Measurements from ENCODE around the gene TULP4. TPM values are rescaled to one million over a fixed set of nuclear protein-coding genes. Genes with fewer than 3 reads are reported as not detected.
"Not testable (repeated sequence)": the region's sequence is repeated elsewhere in the genome, so short reads cannot be mapped to it uniquely, and the experiment has no call there.

TULP4 gene
- total RNA-seq, 1 donor from 2014 or later = 21.9 TPM

DNA sequence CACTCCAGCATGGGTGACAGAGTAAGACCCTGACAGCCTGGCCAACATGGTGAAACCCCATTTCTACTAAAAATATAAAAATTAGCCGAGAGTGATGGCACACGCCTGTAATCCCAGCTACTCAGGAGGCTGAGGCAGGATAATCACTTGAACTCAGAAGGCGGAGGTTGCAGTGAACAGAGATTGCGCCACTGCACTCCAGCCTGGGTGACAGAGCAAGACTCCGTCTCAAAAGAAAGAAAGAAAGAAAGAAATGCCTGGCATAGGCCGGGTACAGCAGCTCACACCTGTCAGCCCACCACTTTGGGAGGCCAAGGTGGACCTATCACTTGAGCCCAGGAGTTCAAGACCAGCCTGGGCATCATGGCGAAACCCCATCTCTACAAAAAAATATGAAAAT is 208.7 kb downstream of the TULP4 start:
- H3K9me3 Mint-ChIP-seq; intact Hi-C loops (cut with micrococcal nuclease); H3K4me3 Mint-ChIP-seq; DNase-seq (ENCODE audit: low spot score); H3K27ac Mint-ChIP-seq; H3K36me3 Mint-ChIP-seq (ENCODE audit: low read depth): not testable (repeated sequence)
- H3K4me1 Mint-ChIP-seq (ENCODE audit: low read depth) = peaks cover 18% of the 10 kb centered on the region
- peaks cover 27% of the 10 kb centered on the region for H3K27me3 Mint-ChIP-seq (ENCODE audit: insufficient read depth)

DNA sequence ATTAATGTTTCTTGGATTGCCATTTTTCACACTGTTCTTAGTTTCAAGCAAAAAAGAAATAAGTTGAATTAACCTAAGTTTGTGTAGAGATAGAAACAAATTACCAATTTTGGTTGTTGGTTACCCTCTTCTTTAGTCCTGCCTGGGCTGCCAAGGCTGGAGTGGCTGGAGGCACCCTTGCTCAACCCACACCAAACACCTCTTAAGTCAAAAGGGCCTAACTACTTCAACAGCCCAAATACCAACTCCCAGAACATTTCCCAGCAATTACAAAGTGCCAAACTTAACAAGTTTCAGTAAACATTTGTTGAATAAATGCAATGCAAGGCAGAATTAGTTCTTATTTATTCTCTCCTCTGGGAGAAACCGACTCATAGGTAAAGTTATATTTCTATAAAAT is 209.5 kb downstream of the TULP4 start:
- intact Hi-C loops (cut with micrococcal nuclease) = no loop called here
- Mint-ChIP-seq H3K27ac (no peak overlapping the region), H3K4me1 (ENCODE audit: low read depth) (peaks cover 18% of the 10 kb centered on the region), H3K36me3 (ENCODE audit: low read depth) (no peaks in the 10 kb centered on the region), H3K4me3 (no peak overlapping the region), H3K9me3 (no peaks in the 10 kb centered on the region), H3K27me3 (ENCODE audit: insufficient read depth) (peaks cover 32% of the 10 kb centered on the region)
- no peak for DNase-seq (ENCODE audit: low spot score)

DNA sequence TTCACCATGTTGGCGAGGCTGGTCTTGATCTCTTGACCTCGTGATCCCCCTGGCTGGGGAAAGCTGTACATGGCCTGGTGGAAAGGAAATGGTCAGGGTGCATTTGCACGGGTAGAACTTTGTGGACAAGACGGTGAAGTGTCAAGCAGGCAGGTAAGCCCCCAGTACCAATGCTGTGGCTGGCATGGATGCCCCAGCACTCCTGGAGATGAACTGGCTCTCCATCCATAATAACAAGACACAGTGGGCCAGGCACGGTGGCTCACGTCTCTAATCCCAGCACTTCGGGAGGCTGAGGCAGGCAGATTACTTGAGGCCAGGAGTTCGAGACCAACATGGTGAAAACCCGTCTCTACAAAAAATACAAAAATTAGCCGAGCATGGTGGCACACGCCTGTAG is 210.4 kb downstream of the TULP4 start:
- Mint-ChIP-seq H3K4me1 (ENCODE audit: low read depth) (peaks cover 16% of the 10 kb centered on the region), H3K9me3 (no peaks in the 10 kb centered on the region), H3K36me3 (ENCODE audit: low read depth) (no peaks in the 10 kb centered on the region), H3K4me3 (no peak overlapping the region), H3K27me3 (ENCODE audit: insufficient read depth) (peaks cover 35% of the 10 kb centered on the region), H3K27ac (no peak overlapping the region)
- DNase-seq (ENCODE audit: low spot score) = no peak
- intact Hi-C loops (cut with micrococcal nuclease) = no loop called here

DNA sequence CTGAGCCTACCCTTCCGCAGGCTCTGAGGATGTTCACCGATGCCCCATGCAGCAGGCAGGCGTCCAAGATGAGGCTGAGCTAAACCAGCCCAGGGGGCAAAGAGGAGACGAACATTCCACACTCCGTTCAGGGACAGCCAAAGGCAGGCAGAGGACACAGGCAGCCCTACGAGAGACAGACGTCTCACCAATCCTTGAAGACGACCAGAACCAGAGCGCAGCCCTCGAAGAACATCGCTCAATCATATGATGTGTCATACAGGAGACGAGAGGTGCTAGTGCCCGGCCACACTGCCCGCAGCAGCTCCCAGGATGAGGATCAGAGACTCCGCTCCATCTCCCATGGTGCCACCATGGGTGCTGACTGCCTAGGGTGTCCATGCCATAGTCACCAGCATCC is 212.0 kb downstream of the TULP4 start:
- Mint-ChIP-seq H3K4me3 (no peak overlapping the region), H3K36me3 (ENCODE audit: low read depth) (no peaks in the 10 kb centered on the region), H3K27ac (no peak overlapping the region), H3K4me1 (ENCODE audit: low read depth) (no peaks in the 10 kb centered on the region), H3K27me3 (ENCODE audit: insufficient read depth) (peaks cover 35% of the 10 kb centered on the region), H3K9me3 (no peaks in the 10 kb centered on the region)
- intact Hi-C loops (cut with micrococcal nuclease) = no loop called here
- DNase-seq (ENCODE audit: low spot score) = no peak

DNA sequence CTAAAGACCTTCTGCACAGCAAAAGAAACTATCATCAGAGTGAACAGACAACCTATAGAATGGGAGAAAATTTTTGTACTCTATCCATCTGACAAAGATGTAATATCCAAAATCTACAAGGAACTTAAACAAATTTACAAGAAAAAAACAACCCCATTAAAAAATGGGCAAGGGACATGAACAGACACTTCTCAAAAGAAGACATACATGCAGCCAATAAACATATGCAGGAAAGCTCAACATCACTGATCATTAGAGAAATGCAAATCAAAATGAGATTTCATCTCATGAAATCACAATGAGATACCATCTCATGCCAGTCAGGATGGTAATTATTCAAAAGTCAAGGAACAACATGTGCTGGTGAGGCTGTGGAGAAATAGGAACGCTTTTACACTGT is 215.6 kb downstream of the TULP4 start:
- H3K9me3 Mint-ChIP-seq; H3K27ac Mint-ChIP-seq; H3K4me3 Mint-ChIP-seq; intact Hi-C loops (cut with micrococcal nuclease); H3K4me1 Mint-ChIP-seq (ENCODE audit: low read depth); DNase-seq (ENCODE audit: low spot score); H3K36me3 Mint-ChIP-seq (ENCODE audit: low read depth): not testable (repeated sequence)
- H3K27me3 Mint-ChIP-seq (ENCODE audit: insufficient read depth) = peaks cover 30% of the 10 kb centered on the region

DNA sequence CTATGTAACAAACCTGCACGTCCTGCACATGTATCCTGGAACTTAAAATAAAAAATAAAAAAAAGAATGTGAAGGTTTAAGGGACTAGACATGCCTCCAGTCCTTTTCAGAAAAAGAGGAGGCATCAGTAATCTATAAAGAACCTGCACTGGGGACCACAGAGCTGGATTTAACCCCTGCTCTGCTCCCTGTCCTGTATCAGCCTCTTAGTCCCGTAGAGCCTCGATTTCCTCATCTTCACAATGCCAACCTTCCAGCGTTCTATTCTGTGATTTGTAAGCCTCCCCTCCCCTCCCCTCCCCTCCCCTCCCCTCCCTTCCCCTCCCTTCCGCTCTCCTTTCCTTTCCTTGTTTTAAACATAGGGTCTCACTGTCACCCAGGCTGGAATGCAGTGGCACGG is 216.6 kb downstream of the TULP4 start:
- no peak overlapping the region for H3K27ac Mint-ChIP-seq
- peaks cover 30% of the 10 kb centered on the region for H3K27me3 Mint-ChIP-seq (ENCODE audit: insufficient read depth)
- H3K9me3 Mint-ChIP-seq = no peaks in the 10 kb centered on the region
- H3K36me3 Mint-ChIP-seq (ENCODE audit: low read depth) = no peaks in the 10 kb centered on the region
- intact Hi-C loops (cut with micrococcal nuclease) = no loop called here
- no peak overlapping the region for H3K4me3 Mint-ChIP-seq
- no peak for DNase-seq (ENCODE audit: low spot score)
- no peaks in the 10 kb centered on the region for H3K4me1 Mint-ChIP-seq (ENCODE audit: low read depth)

DNA sequence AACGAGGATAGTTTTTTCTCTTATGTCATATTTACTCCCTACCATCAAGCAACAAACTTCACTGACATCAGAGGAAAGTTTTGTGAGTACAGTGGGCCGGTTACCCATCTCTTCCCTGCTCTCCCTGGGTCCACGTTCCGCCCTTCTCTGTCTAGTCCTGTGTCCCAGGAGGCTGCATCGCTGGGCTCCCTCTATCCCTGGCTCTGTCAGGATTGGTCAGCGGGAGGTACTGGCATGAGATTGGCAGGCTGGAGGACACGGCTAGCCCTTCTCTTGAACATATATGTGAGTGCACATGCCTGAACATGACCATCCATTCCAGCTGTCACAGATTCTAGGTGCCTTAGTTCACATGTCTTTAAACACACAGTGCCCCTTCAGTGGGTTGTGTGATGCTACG is 217.4 kb downstream of the TULP4 start:
- Mint-ChIP-seq H3K27me3 (ENCODE audit: insufficient read depth) (peaks cover 30% of the 10 kb centered on the region), H3K4me1 (ENCODE audit: low read depth) (no peaks in the 10 kb centered on the region), H3K27ac (no peak overlapping the region), H3K36me3 (ENCODE audit: low read depth) (no peaks in the 10 kb centered on the region), H3K9me3 (no peaks in the 10 kb centered on the region), H3K4me3 (no peak overlapping the region)
- DNase-seq (ENCODE audit: low spot score) = no peak
- intact Hi-C loops (cut with micrococcal nuclease) = no loop called here

DNA sequence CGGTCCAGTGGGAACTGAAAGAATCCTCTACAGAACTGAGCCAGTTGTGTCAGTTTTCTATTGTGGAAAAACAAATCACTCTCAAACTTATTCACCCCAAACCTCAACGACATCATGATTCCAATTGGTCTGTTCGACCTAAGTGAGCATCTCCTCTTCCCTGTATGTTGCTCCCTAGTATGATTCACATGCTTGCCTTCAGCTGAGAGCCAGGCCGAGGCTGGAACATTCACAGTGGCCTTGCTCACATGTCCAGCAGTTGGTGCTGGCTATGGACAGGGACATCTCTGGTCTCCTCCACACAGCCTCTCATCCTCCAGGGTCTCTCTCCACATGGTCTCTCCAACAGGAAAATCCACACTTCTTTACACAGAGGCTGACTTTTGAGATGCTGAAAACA is 219.3 kb downstream of the TULP4 start:
- no peaks in the 10 kb centered on the region for H3K9me3 Mint-ChIP-seq
- no peaks in the 10 kb centered on the region for H3K4me1 Mint-ChIP-seq (ENCODE audit: low read depth)
- H3K36me3 Mint-ChIP-seq (ENCODE audit: low read depth) = no peaks in the 10 kb centered on the region
- no peak overlapping the region for H3K27ac Mint-ChIP-seq
- intact Hi-C loops (cut with micrococcal nuclease) = no loop called here
- H3K27me3 Mint-ChIP-seq (ENCODE audit: insufficient read depth) = peaks cover 28% of the 10 kb centered on the region
- H3K4me3 Mint-ChIP-seq = no peak overlapping the region
- no peak for DNase-seq (ENCODE audit: low spot score)

DNA sequence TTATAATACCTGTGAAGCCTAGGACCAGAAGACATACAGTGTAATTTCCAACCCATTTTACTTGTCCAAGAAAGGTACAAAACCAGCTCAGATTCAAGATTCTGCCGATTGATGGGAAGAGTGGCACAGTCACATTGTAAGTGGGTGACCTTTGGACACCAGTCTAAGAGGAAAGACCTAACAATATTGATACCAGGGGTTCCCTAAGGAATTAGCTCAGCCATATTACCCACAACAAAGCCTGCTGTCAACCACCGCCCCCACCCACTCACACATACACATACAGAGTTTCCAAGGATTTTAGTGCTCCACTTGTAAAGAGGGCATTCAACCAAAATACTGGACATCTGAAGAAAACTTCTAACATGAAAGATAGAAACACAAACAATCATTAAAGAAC is 219.7 kb downstream of the TULP4 start:
- Mint-ChIP-seq H3K27ac (no peak overlapping the region), H3K36me3 (ENCODE audit: low read depth) (no peaks in the 10 kb centered on the region), H3K27me3 (ENCODE audit: insufficient read depth) (peaks cover 24% of the 10 kb centered on the region), H3K9me3 (no peaks in the 10 kb centered on the region), H3K4me3 (no peak overlapping the region), H3K4me1 (ENCODE audit: low read depth) (no peaks in the 10 kb centered on the region)
- intact Hi-C loops (cut with micrococcal nuclease) = no loop called here
- no peak for DNase-seq (ENCODE audit: low spot score)

DNA sequence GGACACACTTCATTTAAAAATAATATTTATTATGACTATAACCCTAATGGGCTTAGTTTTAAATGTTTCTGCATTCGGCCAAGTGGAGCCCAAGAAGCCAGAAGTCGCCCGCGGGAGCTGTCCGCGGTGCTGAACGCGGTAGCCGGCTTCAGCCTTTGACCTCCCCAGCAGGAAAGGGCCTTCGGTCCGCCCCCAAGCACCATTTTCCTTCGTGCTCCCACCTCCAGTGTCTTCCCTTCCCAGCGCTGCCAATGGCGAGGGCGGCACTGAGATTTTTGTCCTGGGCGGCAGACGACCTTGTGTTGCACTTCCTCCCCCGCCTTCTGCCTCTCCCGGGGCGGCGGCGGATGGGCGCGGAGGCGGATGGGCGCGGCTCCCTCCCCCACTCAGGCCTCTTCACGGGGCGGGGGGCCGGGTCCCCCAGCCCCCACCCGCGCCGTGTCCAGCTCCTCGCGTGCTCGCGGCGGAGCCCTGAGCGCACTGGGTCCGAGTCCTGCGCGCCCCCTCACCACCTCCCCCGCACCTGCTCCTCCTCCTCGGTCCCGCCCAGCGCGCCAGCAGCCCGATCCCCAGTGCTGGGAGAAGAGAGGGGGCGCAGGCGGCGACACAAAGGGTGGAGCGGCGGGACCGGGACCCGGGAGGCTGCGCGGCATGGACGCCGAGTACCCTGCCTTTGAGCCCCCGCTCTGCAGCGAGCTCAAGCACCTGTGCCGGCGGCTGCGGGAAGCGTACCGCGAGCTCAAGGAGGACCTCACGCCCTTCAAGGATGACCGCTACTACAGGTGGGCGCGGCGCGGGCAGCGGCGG is 224.0 kb downstream of the TULP4 start:
- Mint-ChIP-seq H3K36me3 (ENCODE audit: low read depth) (no peaks in the 10 kb centered on the region), H3K4me3 (peak overlapping the region; percentile 78), H3K4me1 (ENCODE audit: low read depth) (no peaks in the 10 kb centered on the region), H3K27ac (no peak overlapping the region), H3K27me3 (ENCODE audit: insufficient read depth) (peaks cover 44% of the 10 kb centered on the region), H3K9me3 (no peaks in the 10 kb centered on the region)
- intact Hi-C loops (cut with micrococcal nuclease) = loop anchor here (1.0 to 5.0 kb wide), 4 partner anchors 18 to 324 kb away; partner anchors contain the start of gene TMEM181
- DNase-seq (ENCODE audit: low spot score) = peak; percentile 62

DNA sequence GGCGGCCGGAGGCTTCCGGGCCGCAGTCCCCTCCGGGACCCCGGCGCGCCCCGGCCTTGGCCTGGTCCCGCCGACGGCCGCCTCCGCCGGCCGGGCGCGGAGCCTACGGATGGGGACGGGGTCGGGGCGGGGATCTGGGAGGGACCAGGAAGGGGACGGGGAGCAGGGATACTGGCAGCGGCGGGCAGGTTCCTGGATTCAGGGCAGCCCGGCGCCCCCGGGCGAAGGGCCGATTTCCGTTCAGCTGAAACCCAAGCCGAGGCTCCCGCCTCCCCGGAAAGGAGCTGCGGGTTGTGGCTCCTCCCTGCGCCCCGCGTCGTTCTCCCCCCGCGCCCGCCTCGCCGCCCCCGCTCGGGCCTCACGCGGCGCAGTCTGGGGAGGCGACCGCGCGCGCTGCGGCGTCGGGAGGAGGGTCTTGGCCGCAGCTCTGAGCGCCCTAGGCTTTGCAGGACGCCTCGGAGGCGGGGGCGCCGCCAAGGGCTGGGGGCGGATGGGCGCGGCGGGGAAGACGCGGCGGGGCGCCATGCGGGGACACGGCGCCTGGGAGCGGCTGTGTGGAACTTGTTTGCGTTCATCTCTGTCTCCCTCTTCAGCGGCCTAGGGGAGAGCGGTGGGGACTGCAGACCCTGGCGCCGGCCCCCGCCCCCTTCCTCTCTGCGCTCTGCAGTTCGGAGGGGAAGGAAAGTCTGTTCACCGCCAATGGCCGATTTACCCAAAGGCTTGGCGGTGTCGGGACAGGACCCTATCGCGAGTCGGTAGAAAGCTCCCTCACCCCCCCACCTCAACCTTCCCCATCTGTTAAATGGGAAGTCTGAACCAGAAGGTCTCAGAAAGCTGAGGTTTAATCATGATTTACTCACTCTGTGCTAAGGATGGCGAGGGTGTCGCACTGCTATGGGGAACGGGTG is 224.9 kb downstream of the TULP4 start:
- peak; percentile 31 for DNase-seq (ENCODE audit: low spot score)
- H3K4me3 Mint-ChIP-seq = peak overlapping the region; percentile 54
- no peak overlapping the region for H3K27ac Mint-ChIP-seq
- intact Hi-C loops (cut with micrococcal nuclease) = loop anchor here (1.0 to 5.0 kb wide), 4 partner anchors 19 to 325 kb away; partner anchors contain the start of gene TMEM181
- H3K9me3 Mint-ChIP-seq = no peaks in the 10 kb centered on the region
- H3K27me3 Mint-ChIP-seq (ENCODE audit: insufficient read depth) = peaks cover 40% of the 10 kb centered on the region
- no peaks in the 10 kb centered on the region for H3K36me3 Mint-ChIP-seq (ENCODE audit: low read depth)
- H3K4me1 Mint-ChIP-seq (ENCODE audit: low read depth) = no peaks in the 10 kb centered on the region

DNA sequence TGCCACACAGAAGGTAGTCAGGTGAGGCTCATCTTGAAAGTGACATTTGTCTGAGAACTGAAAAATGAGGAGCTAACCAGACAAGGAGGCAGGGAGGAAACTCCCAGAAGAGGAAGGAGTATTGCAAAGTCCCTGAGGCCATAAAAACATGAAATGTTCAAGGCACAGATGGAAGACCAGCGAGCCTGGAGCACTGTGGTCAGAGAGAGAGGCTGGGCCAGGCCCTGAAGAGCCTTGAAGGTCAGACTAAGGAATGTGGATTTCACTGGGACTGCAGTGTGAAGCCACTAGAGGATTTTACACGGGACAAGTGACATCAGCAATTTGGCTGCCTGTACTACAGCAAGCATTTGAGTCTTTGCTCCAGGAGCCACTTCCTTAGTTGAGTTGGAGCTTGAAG is 226.5 kb downstream of the TULP4 start:
- Mint-ChIP-seq H3K27ac (no peak overlapping the region), H3K9me3 (no peaks in the 10 kb centered on the region), H3K4me1 (ENCODE audit: low read depth) (no peaks in the 10 kb centered on the region), H3K27me3 (ENCODE audit: insufficient read depth) (peaks cover 34% of the 10 kb centered on the region), H3K36me3 (ENCODE audit: low read depth) (no peaks in the 10 kb centered on the region), H3K4me3 (no peak overlapping the region)
- intact Hi-C loops (cut with micrococcal nuclease) = loop anchor here (5.0 kb wide), 2 partner anchors 306 to 326 kb away; no protein-coding TSS in a partner anchor
- DNase-seq (ENCODE audit: low spot score) = no peak

DNA sequence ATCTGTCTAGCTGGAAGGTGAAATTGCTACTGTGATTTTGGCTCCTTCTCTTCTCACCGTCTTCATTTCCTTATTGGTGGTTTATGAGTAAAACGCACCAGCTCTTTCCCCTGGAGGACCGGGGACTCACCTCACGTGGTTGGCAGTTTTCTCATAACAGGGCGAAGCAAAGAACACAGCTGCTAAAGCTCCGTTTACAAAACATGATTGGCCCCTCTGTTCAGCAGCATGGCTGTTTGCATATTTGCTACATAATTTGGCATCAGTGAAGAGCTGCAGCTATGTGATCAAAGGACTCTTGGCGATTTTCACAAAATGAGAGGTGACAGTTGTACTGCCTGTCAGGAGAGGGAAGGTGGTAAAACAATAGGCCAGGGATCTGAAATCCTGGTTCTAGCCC is 227.1 kb downstream of the TULP4 start:
- no peak overlapping the region for H3K27ac Mint-ChIP-seq
- H3K36me3 Mint-ChIP-seq (ENCODE audit: low read depth) = no peaks in the 10 kb centered on the region
- intact Hi-C loops (cut with micrococcal nuclease) = loop anchor here (5.0 kb wide), 2 partner anchors 307 to 327 kb away; no protein-coding TSS in a partner anchor
- no peak for DNase-seq (ENCODE audit: low spot score)
- peaks cover 34% of the 10 kb centered on the region for H3K27me3 Mint-ChIP-seq (ENCODE audit: insufficient read depth)
- no peak overlapping the region for H3K4me3 Mint-ChIP-seq
- no peaks in the 10 kb centered on the region for H3K9me3 Mint-ChIP-seq
- H3K4me1 Mint-ChIP-seq (ENCODE audit: low read depth) = no peaks in the 10 kb centered on the region

Data from activated T-helper 1 cell treated with anti-CD3 and anti-CD28 coated beads, Interleukin-12 subunit alpha, Interleukin-12 subunit beta, Interleukin-2, Interleukin-4 antibody, amounts not matched to agents 30 ng/mL and 10 ng/mL and 1 ng/mL, durations not matched to agents 14 hours and 24 hours and 36 hours (primary cell).